Mucosa of gallbladder (tissue), 1 donor: ENCODE results near the gene CHERP. TPM values are rescaled to one million over a fixed set of nuclear protein-coding genes. Genes with fewer than 3 reads are reported as not detected.
A peak's percentile ranks its signal among the peaks of the same experiment; 100 is the strongest.
"Not testable (repeated sequence)": the region's sequence is repeated elsewhere in the genome, so short reads cannot be mapped to it uniquely, and the experiment has no call there.

Experiments
- DNase-seq: peaks from one replicate; pipeline ENCODE4 v3.0.0-alpha.2; 2020; ENCODE audit warnings: low spot score
- total RNA-seq: library from RNA; stranded (reverse); gene quantifications from one replicate; pipeline ENCODE4 v1.2.1, GENCODE V29; 2021
- donor health status: DM: no; HTN: no; CAD: no.

The CHERP gene
- total RNA-seq, 1 donor from 2014 or later = 47.3 TPM

DNA sequence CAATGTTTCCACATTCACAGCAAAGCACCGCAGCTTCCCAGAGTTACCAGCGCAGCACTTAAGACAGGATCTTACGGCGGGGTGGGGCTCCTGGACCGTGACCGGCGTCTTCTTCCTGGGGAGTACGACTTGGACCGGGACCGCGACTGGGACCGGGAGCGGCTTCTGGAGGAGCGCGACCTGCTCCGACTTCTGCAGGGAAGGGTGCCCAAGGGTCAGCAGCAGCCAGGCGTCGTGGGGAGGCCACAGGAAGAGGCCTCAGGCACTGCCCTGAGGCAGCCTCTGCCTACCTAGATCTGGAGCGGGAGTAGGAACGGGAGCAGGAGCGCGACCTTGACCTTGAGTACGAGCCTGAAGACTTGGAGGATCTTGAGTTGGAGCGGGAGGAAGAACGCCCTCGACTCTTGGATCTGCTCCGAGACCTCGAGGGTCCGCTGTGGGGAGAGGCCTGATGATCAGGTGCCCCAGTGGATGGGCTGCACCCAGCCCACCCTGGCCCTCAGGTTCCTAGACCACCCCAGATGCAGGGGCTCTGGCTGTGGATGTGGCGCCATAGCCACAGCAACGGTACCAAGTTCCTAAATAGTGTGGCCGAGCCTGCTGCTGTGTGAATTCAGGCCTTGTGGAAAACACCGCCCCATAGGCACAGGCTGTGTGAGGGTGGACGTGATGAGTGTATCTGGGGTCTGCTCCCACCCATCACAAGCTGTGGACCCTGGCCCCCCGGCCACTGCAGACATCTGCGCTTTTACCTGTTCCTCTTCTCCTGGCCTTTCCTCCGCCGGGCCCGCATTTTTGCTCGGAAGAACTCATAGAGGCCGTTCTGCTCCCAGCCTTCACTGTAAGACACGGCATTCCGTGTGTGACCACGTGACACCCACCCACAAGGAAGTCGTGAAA, 21.9 kb downstream of the CHERP start:
- no peak for DNase-seq

- no peak for DNase-seq
These were observed 23.0 kb downstream of the CHERP start for GRCh38 chr19:16519230-16519687.

GRCh38 chr19:16518483-16519229, 23.6 kb downstream of the CHERP start:
- DNase-seq = no peak

GRCh38 chr19:16518061-16518460, 24.2 kb downstream of the CHERP start:
- DNase-seq = no peak

DNA sequence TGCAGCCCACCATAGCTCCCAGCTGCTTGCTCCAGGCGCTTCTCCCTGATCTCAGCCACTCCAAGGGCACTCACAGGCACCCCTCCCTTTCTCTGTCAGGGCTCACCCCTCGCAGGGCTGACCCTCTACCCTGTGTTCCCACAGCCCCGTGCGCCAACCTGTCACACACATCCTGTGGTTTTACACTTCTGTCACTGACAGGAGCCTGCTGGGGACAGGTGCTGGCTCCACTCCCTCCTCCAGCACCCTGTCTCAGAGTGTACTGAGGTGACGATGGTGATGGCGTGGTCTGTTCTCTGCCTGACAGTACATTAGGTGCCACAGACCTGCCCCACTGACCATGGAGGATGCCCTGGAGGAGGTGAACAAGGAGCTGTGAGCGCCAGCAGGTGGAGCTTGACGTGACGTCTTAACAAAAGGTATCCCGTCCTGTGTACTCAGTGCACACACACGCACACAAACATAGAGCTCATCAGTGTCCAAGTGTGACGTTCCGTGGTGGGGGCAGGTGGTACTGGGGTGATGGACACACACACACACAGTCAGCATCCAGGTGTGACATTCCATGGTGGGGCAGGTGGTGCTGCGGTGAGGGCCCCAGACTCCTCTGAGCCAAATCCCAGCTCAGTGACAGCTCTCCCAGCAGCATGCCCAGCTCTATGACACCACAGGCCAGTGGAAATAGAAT, 25.2 kb downstream of the CHERP start:
- DNase-seq = no peak

GRCh38 chr19:16516381-16516780, 25.9 kb downstream of the CHERP start:
- no peak for DNase-seq

GRCh38 chr19:16514383-16515019, 27.7 kb downstream of the CHERP start:
- DNase-seq = no peak

DNA sequence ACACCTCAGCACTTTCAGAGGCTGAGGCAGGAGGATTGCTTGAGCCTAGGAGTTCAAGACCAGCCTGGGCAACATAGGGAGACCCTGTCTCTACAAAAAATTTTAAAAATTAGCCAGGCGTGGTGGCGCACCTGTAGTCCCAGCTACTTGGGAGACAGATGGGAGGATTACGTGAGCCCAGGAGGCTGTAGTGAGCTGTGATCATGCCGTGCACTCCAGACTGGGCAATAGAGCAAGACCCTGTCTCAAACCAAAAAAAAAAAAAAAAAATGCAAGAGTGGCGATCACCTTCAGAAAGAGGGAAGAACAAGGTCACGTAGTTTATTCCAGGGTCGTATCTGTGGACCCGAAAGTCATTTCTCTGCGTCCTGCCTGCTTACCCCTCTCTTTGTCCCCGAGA, 29.6 kb downstream of the CHERP start:
- not testable (repeated sequence) for DNase-seq

- DNase-seq = peak; percentile 26
These were observed 32.8 kb downstream of the CHERP start for GRCh38 chr19:16509141-16510061.

- DNase-seq = no peak
These were observed 33.7 kb downstream of the CHERP start for GRCh38 chr19:16508546-16508945.

DNA sequence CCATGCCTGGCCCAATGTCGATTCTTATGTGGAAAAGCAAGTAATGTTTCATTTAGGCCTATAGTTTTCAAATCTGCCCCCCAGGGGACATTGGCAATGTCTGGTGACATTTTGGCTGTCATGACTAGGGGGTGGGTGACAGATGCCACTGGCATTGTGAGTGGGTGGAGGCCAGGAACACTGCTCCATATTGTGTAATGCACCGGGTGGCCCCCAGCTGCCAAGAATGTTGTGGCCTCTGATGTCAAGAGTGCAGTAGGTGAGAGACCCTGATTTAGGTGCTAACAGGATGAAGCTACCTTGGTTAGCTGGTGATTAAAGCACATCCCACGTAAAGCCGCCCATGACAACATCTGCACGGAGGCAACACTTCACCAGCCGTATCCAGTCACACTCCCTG, 35.3 kb downstream of the CHERP start:
- no peak for DNase-seq

DNA sequence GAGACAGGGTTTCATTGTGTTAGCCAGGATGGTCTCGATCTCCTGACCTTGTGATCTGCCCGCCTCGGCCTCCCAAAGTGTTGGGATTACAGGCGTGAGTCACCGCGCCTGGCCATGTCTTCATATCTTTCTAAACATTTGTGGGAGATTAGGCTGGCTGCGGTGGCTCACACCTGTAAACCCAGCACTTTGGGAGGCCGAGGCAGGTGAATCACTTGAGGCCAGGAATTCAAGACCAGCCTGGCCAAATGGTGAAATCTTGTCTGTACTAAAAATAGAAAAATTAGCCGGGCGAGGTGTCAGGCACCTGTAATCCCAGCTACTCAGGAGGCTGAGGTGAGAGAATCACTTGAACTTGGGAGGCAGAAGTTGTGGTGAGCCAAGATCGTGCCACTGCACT, 36.1 kb downstream of the CHERP start:
- DNase-seq = not testable (repeated sequence)

DNA sequence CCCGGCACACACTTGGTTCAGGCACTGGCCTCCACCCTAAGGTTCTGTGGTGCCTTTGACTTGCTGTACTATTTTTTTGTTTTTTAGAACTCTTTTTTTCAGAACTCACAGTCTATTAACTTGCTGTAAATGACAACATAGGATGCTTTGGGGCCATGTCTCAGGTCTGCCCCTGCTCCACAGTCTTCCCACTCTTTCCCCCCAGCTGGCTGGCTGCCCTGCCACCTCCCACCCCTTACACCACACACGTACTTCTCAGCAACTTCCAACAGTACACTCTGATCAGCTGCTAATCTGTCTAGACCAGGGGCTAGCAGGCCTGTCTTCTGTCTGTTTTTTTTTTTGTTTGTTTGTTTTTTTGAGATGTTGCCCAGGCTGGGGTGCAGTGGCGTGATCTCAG, 38.0 kb downstream of the CHERP start:
- no peak for DNase-seq

GRCh38 chr19:16497837-16498236, 44.4 kb downstream of the CHERP start:
- no peak for DNase-seq

DNA sequence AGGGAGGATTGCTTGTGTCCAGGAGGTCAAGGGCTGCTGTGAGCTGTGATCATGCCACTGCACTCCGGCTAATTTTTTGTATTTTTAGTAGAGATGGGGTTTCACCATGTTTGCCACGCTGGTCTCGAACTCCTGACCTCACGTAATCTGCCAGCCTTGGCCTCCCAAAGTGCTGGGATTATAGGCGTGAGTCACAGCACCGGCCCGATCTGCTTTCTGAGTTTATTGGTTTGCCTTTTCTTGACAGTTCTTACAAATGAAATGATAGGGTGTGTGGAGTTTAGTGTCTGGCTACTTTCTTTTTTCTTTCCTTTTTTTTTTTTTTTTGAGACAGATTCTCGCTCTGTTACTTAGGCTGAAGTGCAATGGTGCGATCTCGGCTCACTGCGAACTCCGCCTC, 45.2 kb downstream of the CHERP start:
- no peak for DNase-seq

GRCh38 chr19:16496613-16496983, 45.6 kb downstream of the CHERP start:
- DNase-seq = peak; percentile 22

GRCh38 chr19:16495982-16496612, 46.1 kb downstream of the CHERP start, which contains the start of the genes C19orf44 and CALR3:
C19orf44 (plus strand) TSS chr19:16496394; CDS start chr19:16500793, 4,399 bp downstream.
CALR3 (minus strand) TSS chr19:16496167; CDS start chr19:16496129, 38 bp downstream.
- DNase-seq = peak; percentile 99

- DNase-seq = not testable (repeated sequence)
These were observed 55.8 kb downstream of the CHERP start for GRCh38 chr19:16486476-16486875.

DNA sequence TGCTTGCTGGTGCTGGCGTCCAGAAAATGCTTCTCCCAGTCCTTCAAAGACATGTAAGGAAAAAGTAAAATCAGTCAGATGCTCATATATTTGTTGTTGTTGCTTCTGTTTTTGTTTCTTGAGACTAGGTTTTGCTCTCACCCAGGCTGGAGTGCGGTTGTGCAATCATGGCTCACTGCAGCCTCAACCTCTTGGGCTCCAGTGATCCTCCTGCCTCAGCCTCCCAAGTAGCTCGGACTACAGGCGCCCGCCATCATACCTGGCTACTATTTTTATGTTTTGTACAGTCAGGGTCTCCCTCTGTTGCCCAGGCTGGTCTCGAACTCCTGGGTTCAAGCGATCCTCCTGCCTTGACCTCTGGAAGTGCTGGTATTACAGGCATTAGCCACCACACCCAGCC, 59.5 kb downstream of the CHERP start:
- no peak for DNase-seq

- no peak for DNase-seq
These were observed 64.9 kb downstream of the CHERP start for GRCh38 chr19:16477311-16477710.
